ENCODE results near the gene C17orf78.
"Not testable (repeated sequence)": the region's sequence is repeated elsewhere in the genome, so short reads cannot be mapped to it uniquely, and the experiment has no call there.

Gene C17orf78

GRCh38 chr17:37441369-37442014 lies 65.7 kb downstream of the C17orf78 start:
- DNase-seq: not testable (repeated sequence)
